HCT116 (cell line): ENCODE data around the gene BEGAIN. TPM values are rescaled to one million over a fixed set of nuclear protein-coding genes. Genes with fewer than 3 reads are reported as not detected.

Experiments used
- ATAC-seq: fragments of 200-7000 bp; cut with Tn5 transposase; 2 replicates; pipeline ENCODE4 v1.9.1; 2020; ENCODE audit warnings: mild to moderate bottlenecking, moderate library complexity
- BruUV-seq: library from RNA; stranded (reverse); fragments of 400-500 nt; replicated peaks from 2 replicates; lab custom pipeline; 2021; lab: Mats Ljungman, UMichigan
- CTCF ChIA-PET: fragments of 300-600 bp; sonication (Branson Sonifier 250); formaldehyde crosslinking; loops from one replicate; lab custom pipeline; 2021; ENCODE audit warnings: antibody characterized with exemption; lab: Charles Lee
- POLR2A ChIA-PET: fragments of 300-600, 350-600 bp; sonication (Branson Sonifier 250); formaldehyde crosslinking; loops from one replicate; lab custom pipeline; 2021; ENCODE audit warnings: antibody characterized with exemption; lab: Charles Lee
- RAD21 ChIA-PET, 2 experiments: fragments of 300-600 bp; sonication (Branson Sonifier 250); formaldehyde crosslinking; loops; one replicate each; lab custom pipeline; 2023; ENCODE audit warnings: low total read pairs in 2 of 2; ENCODE audit not compliant: uncharacterized antibody in 2 of 2, unreplicated experiment in 2 of 2, low non-redundant PET in 1 of 2; lab: Charles Lee
- DNase-seq: peaks from one replicate; pipeline ENCODE4 v3.0.0-alpha.2; 2010; ENCODE audit warnings: low read depth, low spot score
- H2AFZ ChIP-seq: fragments of 200-600 bp; shearing (Covaris generic), sonication (generic); 2 replicates; pipeline ENCODE4 v1.6.1; 2017; ENCODE audit warnings: low read depth, mixed run types, mixed read lengths, antibody characterized with exemption, low read length; ENCODE audit not compliant: poor library complexity, severe bottlenecking
- H3K27ac ChIP-seq: 2 replicates; pipeline ENCODE4 v1.5.1; 2012; ENCODE audit warnings: low read depth, low read length
- H3K27me3 ChIP-seq: fragments of 200-600 bp; sonication (generic); 2 replicates; pipeline ENCODE4 v1.6.1; 2016; ENCODE audit warnings: mixed run types, low read length, mixed read lengths; ENCODE audit not compliant: insufficient read depth
- H3K36me3 ChIP-seq, 2 experiments: fragments of 200-500 bp in 1 of 2; fragments of 200-600 bp in 1 of 2; sonication (Bioruptor generic) in 1 of 2; sonication (generic) in 1 of 2; 2 replicates each; pipeline versions ENCODE4 v1.5.1 to v1.6.1; 2014 to 2016; ENCODE audit warnings: low read length in 2 of 2, inconsistent platforms in 1 of 2, mixed read lengths in 1 of 2, mixed run types in 1 of 2; ENCODE audit not compliant: insufficient read depth in 2 of 2, control insufficient read depth in 1 of 2
- H3K4me1 ChIP-seq, 2 experiments: fragments of 200-600 bp in 1 of 2; sonication (generic) in 1 of 2; 2 replicates each; pipeline versions ENCODE4 v1.5.1 to v1.6.1; 2012 to 2017; ENCODE audit warnings: low read length in 2 of 2, inconsistent platforms in 1 of 2, mild to moderate bottlenecking in 1 of 2, mixed read lengths in 1 of 2, mixed run types in 1 of 2, moderate library complexity in 1 of 2; ENCODE audit not compliant: insufficient read depth in 2 of 2, control insufficient read depth in 1 of 2
- H3K4me2 ChIP-seq: fragments of 200-600 bp; sonication (generic); 2 replicates; pipeline ENCODE4 v1.6.1; 2017; ENCODE audit warnings: mixed run types, low read length, mixed read lengths
- H3K4me3 ChIP-seq, 2 experiments: fragments of 200-600 bp in 1 of 2; sonication (generic) in 1 of 2; replicated peaks in 1 of 2; 2 replicates each; pipeline ENCODE4 v1.5.1; 2011 to 2016; ENCODE audit warnings: low read length in 2 of 2, control low read depth in 1 of 2, low read depth in 1 of 2, mild to moderate bottlenecking in 1 of 2, mixed read lengths in 1 of 2, mixed run types in 1 of 2
- H3K79me2 ChIP-seq: fragments of 200-600 bp; sonication (generic); 2 replicates; pipeline ENCODE4 v1.6.1; 2017; ENCODE audit warnings: mild to moderate bottlenecking, mixed run types, low read length, moderate library complexity, mixed read lengths; ENCODE audit not compliant: insufficient read depth
- H3K9ac ChIP-seq: fragments of 200-600 bp; sonication (generic); 2 replicates; pipeline ENCODE4 v1.6.1; 2016; ENCODE audit warnings: low read length, mixed read lengths
- H3K9me2 ChIP-seq: fragments of 200-600 bp; sonication (generic), shearing (Covaris generic); 2 replicates; pipeline ENCODE4 v1.6.1; 2017; ENCODE audit warnings: mixed run types, mild to moderate bottlenecking, moderate library complexity; ENCODE audit not compliant: insufficient read depth
- H3K9me3 ChIP-seq, 2 experiments: fragments of 200-500 bp in 1 of 2; fragments of 200-600 bp in 1 of 2; sonication (Bioruptor generic) in 1 of 2; sonication (generic) in 1 of 2; 2 replicates each; pipeline ENCODE4 v1.6.1; 2014 to 2017; ENCODE audit warnings: low read length in 2 of 2, mixed read lengths in 2 of 2, inconsistent platforms in 1 of 2, low read depth in 1 of 2, mild to moderate bottlenecking in 1 of 2, mixed run types in 1 of 2, moderate library complexity in 1 of 2; ENCODE audit not compliant: control insufficient read depth in 1 of 2, insufficient read depth in 1 of 2
- H4K20me1 ChIP-seq: fragments of 200-600 bp; sonication (generic), shearing (Covaris generic); 2 replicates; pipeline ENCODE4 v1.6.1; 2017; ENCODE audit warnings: mixed run types, mild to moderate bottlenecking, moderate library complexity; ENCODE audit not compliant: insufficient read depth
- CBX3 ChIP-seq: IDR thresholded peaks from 2 replicates; pipeline ENCODE4 v1.6.1; 2012; ENCODE audit warnings: low read depth
- CEBPB ChIP-seq: IDR thresholded peaks from 2 replicates; pipeline ENCODE4 v1.6.1; 2012; ENCODE audit warnings: low read depth
- EGR1 ChIP-seq: IDR thresholded peaks from 2 replicates; pipeline ENCODE4 v1.6.1; 2012; ENCODE audit warnings: low read depth
- ELF1 ChIP-seq: IDR thresholded peaks from 2 replicates; pipeline ENCODE4 v1.6.1; 2012; ENCODE audit warnings: low read depth, borderline replicate concordance
- EZH2 ChIP-seq: fragments of 200-600 bp; sonication (generic); IDR thresholded peaks from 2 replicates; pipeline ENCODE4 v1.6.1; 2017; ENCODE audit warnings: antibody characterized with exemption, mixed run types
- FOSL1 ChIP-seq: IDR thresholded peaks from 2 replicates; pipeline ENCODE4 v1.6.1; 2012; ENCODE audit warnings: low read depth
- POLR2AphosphoS5 ChIP-seq: IDR thresholded peaks from 2 replicates; pipeline ENCODE4 v1.6.1; 2011; ENCODE audit warnings: mild to moderate bottlenecking, low read depth, low read length, moderate library complexity
- SIN3A ChIP-seq: IDR thresholded peaks from 2 replicates; pipeline ENCODE4 v1.6.1; 2012; ENCODE audit warnings: low read depth
- TCF7L2 ChIP-seq: IDR thresholded peaks from 2 replicates; pipeline ENCODE4 v1.7.0; 2011; ENCODE audit warnings: borderline replicate concordance, inconsistent platforms; ENCODE audit not compliant: insufficient read depth, insufficient read length; ENCODE audit errors: extremely low read depth
- ZNF274 ChIP-seq: fragments of 200-500 bp; sonication (Bioruptor generic); IDR thresholded peaks from 2 replicates; pipeline ENCODE4 v1.6.1; 2014; ENCODE audit warnings: mild to moderate bottlenecking, low read depth, low read length, inconsistent platforms
- intact Hi-C: fragments of 100-400 bp; cut with micrococcal nuclease; formaldehyde crosslinking; loops from 2 replicates; pipeline ENCODE4 v1.10.0; 2022
- total RNA-seq: library from RNA; stranded (reverse); gene quantifications from one replicate; pipeline ENCODE4 v1.2.1, GENCODE V29; 2021; ENCODE audit not compliant: unreplicated experiment

BEGAIN gene
- total RNA-seq, 1 experiment from 2014 or later: 8.5 TPM

GRCh38 chr14:100591453-100592371, 4.5 kb upstream of the BEGAIN start:
- RAD21 ChIA-PET: no interaction called here
- no peak for DNase-seq
- H3K4me2 ChIP-seq: no peak overlapping the region
- intact Hi-C loops: no loop called here
- no peaks in the 10 kb centered on the region for H3K9me3 ChIP-seq
- H3K9ac ChIP-seq: no peak overlapping the region
- TF ChIP-seq ZNF274 (no peak), CEBPB (no peak), EZH2 (no peak)
- no peak overlapping the region for H3K4me3 ChIP-seq
- BruUV-seq: no TSS peak
- no peak overlapping the region for H3K27ac ChIP-seq
- H4K20me1 ChIP-seq: no peaks in the 10 kb centered on the region
- H2AFZ ChIP-seq: no peak overlapping the region
- no peaks in the 10 kb centered on the region for H3K79me2 ChIP-seq
- H3K4me1 ChIP-seq: peaks cover 10 to 16% of the 10 kb centered on the region in 2 experiments; a peak in 3 of 4 replicates
- H3K36me3 ChIP-seq: no peaks in the 10 kb centered on the region
- POLR2A ChIA-PET: no interaction called here
- ATAC-seq: no peak
- H3K27me3 ChIP-seq: no peaks in the 10 kb centered on the region
- H3K9me2 ChIP-seq: no peaks in the 10 kb centered on the region
- CTCF ChIA-PET: no interaction called here

- Histone ChIP-seq H3K4me3 (no peak overlapping the region), H2AFZ (no peak overlapping the region), H3K27ac (no peak overlapping the region; the same call in 1 of the 2 replicates), H3K79me2 (no peaks in the 10 kb centered on the region), H3K36me3 (no peaks in the 10 kb centered on the region), H3K4me1 (peaks cover 12 to 24% of the 10 kb centered on the region in 2 experiments; a peak in 3 of 4 replicates), H4K20me1 (no peaks in the 10 kb centered on the region), H3K9me3 (no peaks in the 10 kb centered on the region), H3K9me2 (no peaks in the 10 kb centered on the region), H3K4me2 (no peak overlapping the region), H3K27me3 (no peaks in the 10 kb centered on the region), H3K9ac (no peak overlapping the region)
- CTCF ChIA-PET: no interaction called here
- no TSS peak for BruUV-seq
- RAD21 ChIA-PET: no interaction called here
- POLR2A ChIA-PET: no interaction called here
- ATAC-seq: no peak
- no peak for TF ChIP-seq ELF1
- TF ChIP-seq EGR1: no peak
- TF ChIP-seq TCF7L2: no peak
- no peak for TF ChIP-seq EZH2
- no peak for TF ChIP-seq SIN3A
- TF ChIP-seq FOSL1: no peak
- no peak for TF ChIP-seq POLR2AphosphoS5
- TF ChIP-seq CBX3: no peak
- intact Hi-C loops: no loop called here
- no peak for DNase-seq
Observed at GRCh38 chr14:100590726-100591452, 3.7 kb upstream of the BEGAIN start.
